Colonic mucosa (tissue), 4 donors: ENCODE measurements around the gene ANO1. TPM values are rescaled to one million over a fixed set of nuclear protein-coding genes. Genes with fewer than 3 reads are reported as not detected.

Source experiments
- DNase-seq: peaks from one replicate; pipeline ENCODE4 v3.0.0-alpha.2; 2020
- H3K27ac ChIP-seq: fragments of 200-600 bp; one replicate; pipeline ENCODE4 v1.8.0; 2021
- H3K27me3 ChIP-seq: fragments of 200-600 bp; one replicate; pipeline ENCODE4 v1.8.0; 2021
- H3K36me3 ChIP-seq: fragments of 200-600 bp; one replicate; pipeline ENCODE4 v1.8.0; 2021
- H3K4me1 ChIP-seq: fragments of 200-600 bp; one replicate; pipeline ENCODE4 v1.8.0; 2021; ENCODE audit warnings: mild to moderate bottlenecking
- H3K4me3 ChIP-seq: fragments of 200-600 bp; one replicate; pipeline ENCODE4 v1.8.0; 2021
- H3K9ac ChIP-seq, 2 donors: one replicate each; pipeline ENCODE4 v1.7.0; 2013; ENCODE audit warnings: control low read depth in 2 of 2, low read depth in 2 of 2, low read length in 2 of 2
- H3K9me3 ChIP-seq: fragments of 200-600 bp; one replicate; pipeline ENCODE4 v1.8.0; 2021
- intact Hi-C: fragments of 100-400 bp; cut with DNase I; formaldehyde crosslinking; loops from one replicate; pipeline ENCODE4 v1.14.1; 2022
- total RNA-seq, 2 donors: library from RNA; stranded (reverse); fragmentation: NEBNext Ultra II Directional in 1 of 2; extraction: Animal tissue kit (Norgen Biotek cat#: 25700) in 1 of 2; gene quantifications; one replicate each; pipeline ENCODE4 v1.2.1, GENCODE V29; 2021
- TF ChIP-seq, protein P1 (sequence below): fragments of 200-600 bp; IDR thresholded peaks from one replicate; pipeline ENCODE4 v1.8.0; 2022; ENCODE audit warnings: antibody characterized with exemption, mild to moderate bottlenecking
- donor health status: healthy.
- donor health status: DM: no; HTN: no; CAD: no.
- donor health status: DM: no; HTN: no; CAD: no.

ANO1 gene
- total RNA-seq, 2 donors from 2014 or later: 8.3 to 16.4 TPM

DNA sequence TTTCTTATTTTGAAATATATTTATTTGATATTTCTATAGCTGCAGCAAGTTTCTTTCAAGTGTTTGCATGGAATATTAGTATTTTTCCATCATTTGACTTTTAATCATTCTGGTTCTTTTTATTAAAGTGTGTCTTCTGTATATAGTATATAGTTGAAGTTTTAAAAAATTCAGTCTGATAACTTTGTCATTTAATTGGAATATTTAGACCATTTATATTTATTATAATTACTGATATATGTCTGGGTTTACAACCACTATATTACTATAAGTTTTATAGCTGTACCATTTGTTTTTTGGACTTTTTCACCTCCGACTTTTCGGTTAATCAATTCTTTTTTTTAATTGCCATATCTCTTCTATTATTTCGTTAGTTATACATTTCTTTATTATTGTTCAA lies 22.7 kb upstream of the ANO1 start:
- Histone ChIP-seq H3K4me1 (no peaks in the 10 kb centered on the region), H3K9me3 (no peaks in the 10 kb centered on the region), H3K27me3 (no peaks in the 10 kb centered on the region), H3K27ac (no peak overlapping the region), H3K4me3 (no peak overlapping the region), H3K36me3 (no peaks in the 10 kb centered on the region), H3K9ac (no peak overlapping the region)
- TF ChIP-seq, protein P1, sequence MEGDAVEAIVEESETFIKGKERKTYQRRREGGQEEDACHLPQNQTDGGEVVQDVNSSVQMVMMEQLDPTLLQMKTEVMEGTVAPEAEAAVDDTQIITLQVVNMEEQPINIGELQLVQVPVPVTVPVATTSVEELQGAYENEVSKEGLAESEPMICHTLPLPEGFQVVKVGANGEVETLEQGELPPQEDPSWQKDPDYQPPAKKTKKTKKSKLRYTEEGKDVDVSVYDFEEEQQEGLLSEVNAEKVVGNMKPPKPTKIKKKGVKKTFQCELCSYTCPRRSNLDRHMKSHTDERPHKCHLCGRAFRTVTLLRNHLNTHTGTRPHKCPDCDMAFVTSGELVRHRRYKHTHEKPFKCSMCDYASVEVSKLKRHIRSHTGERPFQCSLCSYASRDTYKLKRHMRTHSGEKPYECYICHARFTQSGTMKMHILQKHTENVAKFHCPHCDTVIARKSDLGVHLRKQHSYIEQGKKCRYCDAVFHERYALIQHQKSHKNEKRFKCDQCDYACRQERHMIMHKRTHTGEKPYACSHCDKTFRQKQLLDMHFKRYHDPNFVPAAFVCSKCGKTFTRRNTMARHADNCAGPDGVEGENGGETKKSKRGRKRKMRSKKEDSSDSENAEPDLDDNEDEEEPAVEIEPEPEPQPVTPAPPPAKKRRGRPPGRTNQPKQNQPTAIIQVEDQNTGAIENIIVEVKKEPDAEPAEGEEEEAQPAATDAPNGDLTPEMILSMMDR: no peak
- no peak for DNase-seq
- intact Hi-C loops: no loop called here

DNA sequence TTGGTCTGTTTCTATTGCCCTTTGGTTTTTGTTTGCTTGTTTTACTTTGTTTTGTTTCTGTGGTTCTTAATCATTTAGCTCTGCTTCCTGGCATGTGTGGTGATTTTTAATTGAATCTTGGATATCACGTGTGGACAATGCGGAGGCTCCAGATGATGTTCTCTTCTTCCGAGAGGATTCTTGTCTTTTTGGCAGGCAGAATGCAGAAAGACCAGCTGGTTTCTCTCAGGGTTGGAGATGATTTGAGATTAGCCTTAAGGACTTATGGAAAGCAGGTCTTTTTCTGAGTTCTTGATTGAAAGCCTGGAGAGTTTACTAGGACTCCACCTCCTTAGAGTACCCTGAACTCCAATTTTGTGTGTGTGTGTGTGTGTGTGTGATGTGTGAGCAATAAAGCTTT lies 21.0 kb upstream of the ANO1 start:
- no peaks in the 10 kb centered on the region for H3K4me1 ChIP-seq
- H3K4me3 ChIP-seq: no peak overlapping the region
- H3K27me3 ChIP-seq: no peaks in the 10 kb centered on the region
- TF ChIP-seq, protein P1: no peak
- no peak overlapping the region for H3K27ac ChIP-seq
- intact Hi-C loops: no loop called here
- H3K36me3 ChIP-seq: no peaks in the 10 kb centered on the region
- no peaks in the 10 kb centered on the region for H3K9me3 ChIP-seq
- H3K9ac ChIP-seq: no peak overlapping the region
- DNase-seq: no peak

DNA sequence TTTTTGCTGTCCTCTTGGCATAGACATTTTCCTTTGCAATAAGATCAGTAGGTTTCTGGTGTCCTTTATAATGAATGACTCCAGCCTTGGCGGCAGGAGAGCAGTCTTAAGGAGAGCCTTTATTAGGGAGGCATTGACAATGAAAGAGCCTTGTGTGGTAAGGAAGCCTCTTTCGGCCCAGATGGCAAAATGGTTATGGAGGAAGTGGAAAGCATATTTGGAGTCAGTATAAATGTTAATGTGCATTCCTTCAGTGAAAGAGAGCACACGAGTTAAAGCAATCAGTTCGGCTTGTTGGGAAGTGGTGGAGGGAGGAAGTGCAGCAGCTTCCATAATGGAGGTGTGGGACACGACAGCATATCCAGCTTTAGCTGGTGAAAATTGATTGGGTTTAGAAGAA lies 18.1 kb upstream of the ANO1 start:
- H3K9me3 ChIP-seq: no peaks in the 10 kb centered on the region
- H3K4me3 ChIP-seq: no peak overlapping the region
- no peaks in the 10 kb centered on the region for H3K27me3 ChIP-seq
- intact Hi-C loops: no loop called here
- H3K36me3 ChIP-seq: no peaks in the 10 kb centered on the region
- DNase-seq: no peak
- no peak overlapping the region for H3K9ac ChIP-seq
- no peak overlapping the region for H3K27ac ChIP-seq
- TF ChIP-seq, protein P1: no peak
- H3K4me1 ChIP-seq: no peaks in the 10 kb centered on the region

DNA sequence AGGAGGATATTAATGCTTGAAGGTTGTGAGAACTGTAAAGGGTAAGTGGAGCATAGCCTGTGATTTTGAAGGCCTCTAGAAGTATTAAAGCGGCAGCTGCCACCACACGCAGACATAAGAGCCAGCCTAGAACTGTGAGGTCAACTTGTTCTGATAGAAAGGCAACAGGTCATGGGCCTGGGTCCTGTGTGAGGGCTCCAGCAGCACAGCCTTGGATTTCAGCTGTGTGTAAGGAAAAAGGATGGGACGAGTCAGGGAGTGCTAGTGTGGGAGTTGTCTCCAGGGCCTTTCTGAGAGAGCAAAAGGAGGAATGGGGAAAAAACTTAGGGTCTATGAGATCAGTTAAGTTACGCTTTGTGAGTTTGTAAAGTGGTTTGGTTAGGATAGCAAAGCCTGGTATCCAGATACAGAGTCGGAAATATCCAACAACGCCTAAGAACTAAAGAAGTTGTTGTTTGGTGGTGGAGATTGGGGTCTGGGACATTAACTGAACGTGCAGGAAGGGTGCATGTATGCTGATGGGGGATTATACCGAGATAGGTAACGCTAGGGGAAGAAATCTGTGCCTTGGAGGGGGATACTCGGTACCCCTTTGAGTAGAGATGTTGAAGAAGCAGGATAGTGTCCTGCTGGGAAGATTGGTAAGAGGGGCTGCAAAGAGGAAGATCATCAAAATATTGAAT lies 17.4 kb upstream of the ANO1 start:
- Histone ChIP-seq H3K9ac (no peak overlapping the region), H3K4me3 (no peak overlapping the region), H3K4me1 (no peaks in the 10 kb centered on the region), H3K27ac (no peak overlapping the region), H3K9me3 (no peaks in the 10 kb centered on the region), H3K27me3 (no peaks in the 10 kb centered on the region), H3K36me3 (no peaks in the 10 kb centered on the region)
- DNase-seq: peak; percentile 1
- intact Hi-C loops: no loop called here
- TF ChIP-seq, protein P1: no peak

DNA sequence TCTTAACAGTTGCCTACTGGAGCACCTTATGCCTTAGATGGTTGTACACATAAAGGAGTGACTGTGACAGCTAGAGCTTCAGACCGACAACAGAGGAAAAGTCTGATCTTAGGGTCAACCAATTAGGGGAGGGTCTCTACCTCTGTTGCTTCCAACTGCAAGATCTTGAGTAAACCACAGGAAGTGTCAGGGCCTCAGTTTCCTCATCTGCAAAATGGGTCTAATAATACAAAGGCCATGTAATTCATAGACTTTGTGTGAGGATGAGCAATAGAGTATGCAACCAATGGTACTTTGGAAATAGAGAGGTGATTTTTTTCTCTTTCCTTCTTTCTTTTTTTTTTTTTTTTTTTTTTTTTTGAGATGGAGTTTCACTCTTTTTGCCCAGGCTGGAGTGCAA lies 16.4 kb upstream of the ANO1 start:
- Histone ChIP-seq H3K4me1 (no peaks in the 10 kb centered on the region), H3K27me3 (no peaks in the 10 kb centered on the region), H3K9ac (no peak overlapping the region), H3K36me3 (no peaks in the 10 kb centered on the region), H3K4me3 (no peak overlapping the region), H3K27ac (no peak overlapping the region), H3K9me3 (no peaks in the 10 kb centered on the region)
- peak; percentile 2 for DNase-seq
- intact Hi-C loops: no loop called here
- TF ChIP-seq, protein P1: no peak
